Measurements from ENCODE around the gene TMEM126B. TPM values are rescaled to one million over a fixed set of nuclear protein-coding genes. Genes with fewer than 3 reads are reported as not detected.

The TMEM126B gene
- total and polyA plus RNA-seq, 2 of the 13 experiments (the other 11 are each of a cell fraction or from before 2014, with no cell fraction given), result 33.6 to 54.8 TPM

DNA sequence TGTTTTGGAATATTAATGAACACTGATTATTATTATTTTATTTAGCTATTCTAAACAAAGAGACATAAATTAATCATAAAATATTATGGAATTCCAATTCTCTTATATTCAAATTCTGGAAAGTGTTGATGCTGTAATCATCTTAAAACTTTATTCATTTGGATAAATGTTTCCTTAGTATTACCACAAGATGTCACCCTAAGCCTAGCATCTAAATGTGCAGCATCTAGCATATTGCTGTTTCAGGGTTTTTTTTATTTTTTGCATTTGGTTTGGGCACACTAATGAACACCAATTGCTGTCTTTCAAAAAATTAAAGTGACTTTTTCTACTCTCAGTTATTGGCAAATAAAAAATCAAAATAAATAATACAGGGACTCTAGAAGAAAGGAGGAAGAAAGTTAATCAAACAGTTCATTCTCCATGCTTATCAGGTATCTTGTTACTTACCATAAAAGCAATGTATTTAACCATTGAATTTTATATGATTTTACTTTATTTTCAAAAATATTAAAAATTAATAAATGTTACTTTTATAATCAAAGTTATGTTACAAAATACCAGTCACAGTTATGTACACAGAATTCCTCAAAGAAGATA is 33.0 kb upstream of the TMEM126B start (continued):
- TF ChIP-seq, protein P1, sequence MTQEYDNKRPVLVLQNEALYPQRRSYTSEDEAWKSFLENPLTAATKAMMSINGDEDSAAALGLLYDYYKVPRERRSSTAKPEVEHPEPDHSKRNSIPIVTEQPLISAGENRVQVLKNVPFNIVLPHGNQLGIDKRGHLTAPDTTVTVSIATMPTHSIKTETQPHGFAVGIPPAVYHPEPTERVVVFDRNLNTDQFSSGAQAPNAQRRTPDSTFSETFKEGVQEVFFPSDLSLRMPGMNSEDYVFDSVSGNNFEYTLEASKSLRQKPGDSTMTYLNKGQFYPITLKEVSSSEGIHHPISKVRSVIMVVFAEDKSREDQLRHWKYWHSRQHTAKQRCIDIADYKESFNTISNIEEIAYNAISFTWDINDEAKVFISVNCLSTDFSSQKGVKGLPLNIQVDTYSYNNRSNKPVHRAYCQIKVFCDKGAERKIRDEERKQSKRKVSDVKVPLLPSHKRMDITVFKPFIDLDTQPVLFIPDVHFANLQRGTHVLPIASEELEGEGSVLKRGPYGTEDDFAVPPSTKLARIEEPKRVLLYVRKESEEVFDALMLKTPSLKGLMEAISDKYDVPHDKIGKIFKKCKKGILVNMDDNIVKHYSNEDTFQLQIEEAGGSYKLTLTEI (CRISPR knock-in tag; conservative IDR thresholded peaks at IDR 0.05), result no peak
- no peak for TF ChIP-seq KLF9 (CRISPR knock-in tag; IDR thresholded peaks at IDR 0.05; ENCODE audit: low read depth)
- no peak for TF ChIP-seq KLF16 (CRISPR knock-in tag; IDR thresholded peaks at IDR 0.05)
- no peak for TF ChIP-seq ZNF230 (CRISPR knock-in tag; IDR thresholded peaks at IDR 0.05)
- TF ChIP-seq SNAI1 (CRISPR knock-in tag; IDR thresholded peaks at IDR 0.05; ENCODE audit: borderline replicate concordance), result no peak
- TF ChIP-seq NFIB (CRISPR knock-in tag; IDR thresholded peaks at IDR 0.05; ENCODE audit: borderline replicate concordance), result no peak
- TF ChIP-seq ZFP82 (CRISPR knock-in tag; IDR thresholded peaks at IDR 0.05; ENCODE audit: borderline replicate concordance), result no peak
- no peak for TF ChIP-seq NR1H2 (CRISPR knock-in tag; IDR thresholded peaks at IDR 0.05; ENCODE audit: borderline replicate concordance, low read depth)
- TF ChIP-seq ZFP36L1 (CRISPR knock-in tag; IDR thresholded peaks at IDR 0.05), result no peak
- no peak for TF ChIP-seq ZNF263 (CRISPR knock-in tag; IDR thresholded peaks at IDR 0.05)
- TF ChIP-seq ISX (CRISPR knock-in tag; conservative IDR thresholded peaks at IDR 0.05), result no peak
- TF ChIP-seq ZNF431 (CRISPR knock-in tag; IDR thresholded peaks at IDR 0.05; ENCODE audit: borderline replicate concordance, low read depth), result no peak
- no peak for TF ChIP-seq ZFAT (CRISPR knock-in tag; conservative IDR thresholded peaks at IDR 0.05)
- TF ChIP-seq ZNF232 (CRISPR knock-in tag; IDR thresholded peaks at IDR 0.05; ENCODE audit: borderline replicate concordance), result no peak
- no peak for TF ChIP-seq KDM3A (CRISPR knock-in tag; IDR thresholded peaks at IDR 0.05; ENCODE audit: low read depth)
- TF ChIP-seq, protein P2, sequence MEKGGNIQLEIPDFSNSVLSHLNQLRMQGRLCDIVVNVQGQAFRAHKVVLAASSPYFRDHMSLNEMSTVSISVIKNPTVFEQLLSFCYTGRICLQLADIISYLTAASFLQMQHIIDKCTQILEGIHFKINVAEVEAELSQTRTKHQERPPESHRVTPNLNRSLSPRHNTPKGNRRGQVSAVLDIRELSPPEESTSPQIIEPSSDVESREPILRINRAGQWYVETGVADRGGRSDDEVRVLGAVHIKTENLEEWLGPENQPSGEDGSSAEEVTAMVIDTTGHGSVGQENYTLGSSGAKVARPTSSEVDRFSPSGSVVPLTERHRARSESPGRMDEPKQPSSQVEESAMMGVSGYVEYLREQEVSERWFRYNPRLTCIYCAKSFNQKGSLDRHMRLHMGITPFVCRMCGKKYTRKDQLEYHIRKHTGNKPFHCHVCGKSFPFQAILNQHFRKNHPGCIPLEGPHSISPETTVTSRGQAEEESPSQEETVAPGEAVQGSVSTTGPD (CRISPR knock-in tag; IDR thresholded peaks at IDR 0.05), result no peak
- TF ChIP-seq TCF7L2 (IDR thresholded peaks at IDR 0.05; ENCODE audit: low read depth, low read length), result no peak
- TF ChIP-seq, protein P3, sequence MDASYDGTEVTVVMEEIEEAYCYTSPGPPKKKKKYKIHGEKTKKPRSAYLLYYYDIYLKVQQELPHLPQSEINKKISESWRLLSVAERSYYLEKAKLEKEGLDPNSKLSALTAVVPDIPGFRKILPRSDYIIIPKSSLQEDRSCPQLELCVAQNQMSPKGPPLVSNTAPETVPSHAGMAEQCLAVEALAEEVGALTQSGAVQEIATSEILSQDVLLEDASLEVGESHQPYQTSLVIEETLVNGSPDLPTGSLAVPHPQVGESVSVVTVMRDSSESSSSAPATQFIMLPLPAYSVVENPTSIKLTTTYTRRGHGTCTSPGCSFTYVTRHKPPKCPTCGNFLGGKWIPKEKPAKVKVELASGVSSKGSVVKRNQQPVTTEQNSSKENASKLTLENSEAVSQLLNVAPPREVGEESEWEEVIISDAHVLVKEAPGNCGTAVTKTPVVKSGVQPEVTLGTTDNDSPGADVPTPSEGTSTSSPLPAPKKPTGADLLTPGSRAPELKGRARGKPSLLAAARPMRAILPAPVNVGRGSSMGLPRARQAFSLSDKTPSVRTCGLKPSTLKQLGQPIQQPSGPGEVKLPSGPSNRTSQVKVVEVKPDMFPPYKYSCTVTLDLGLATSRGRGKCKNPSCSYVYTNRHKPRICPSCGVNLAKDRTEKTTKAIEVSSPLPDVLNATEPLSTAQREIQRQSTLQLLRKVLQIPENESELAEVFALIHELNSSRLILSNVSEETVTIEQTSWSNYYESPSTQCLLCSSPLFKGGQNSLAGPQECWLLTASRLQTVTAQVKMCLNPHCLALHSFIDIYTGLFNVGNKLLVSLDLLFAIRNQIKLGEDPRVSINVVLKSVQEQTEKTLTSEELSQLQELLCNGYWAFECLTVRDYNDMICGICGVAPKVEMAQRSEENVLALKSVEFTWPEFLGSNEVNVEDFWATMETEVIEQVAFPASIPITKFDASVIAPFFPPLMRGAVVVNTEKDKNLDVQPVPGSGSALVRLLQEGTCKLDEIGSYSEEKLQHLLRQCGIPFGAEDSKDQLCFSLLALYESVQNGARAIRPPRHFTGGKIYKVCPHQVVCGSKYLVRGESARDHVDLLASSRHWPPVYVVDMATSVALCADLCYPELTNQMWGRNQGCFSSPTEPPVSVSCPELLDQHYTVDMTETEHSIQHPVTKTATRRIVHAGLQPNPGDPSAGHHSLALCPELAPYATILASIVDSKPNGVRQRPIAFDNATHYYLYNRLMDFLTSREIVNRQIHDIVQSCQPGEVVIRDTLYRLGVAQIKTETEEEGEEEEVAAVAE (CRISPR knock-in tag; IDR thresholded peaks at IDR 0.05; ENCODE audit: borderline replicate concordance), result no peak
- TF ChIP-seq ZNF678 (CRISPR knock-in tag; IDR thresholded peaks at IDR 0.05), result no peak
- no peak for TF ChIP-seq ZNF558 (CRISPR knock-in tag; IDR thresholded peaks at IDR 0.05; ENCODE audit: borderline replicate concordance)
- no peak for TF ChIP-seq HNRNPH1 (optimal IDR thresholded peaks at IDR 0.05; ENCODE audit: low read depth, low read length)
- TF ChIP-seq ZNF34 (CRISPR knock-in tag; IDR thresholded peaks at IDR 0.05; ENCODE audit: borderline replicate concordance), result no peak
- no peak for TF ChIP-seq CCDC6 (CRISPR knock-in tag; IDR thresholded peaks at IDR 0.05)
